A549 (cell line): Measurements from ENCODE around the gene CD300A. TPM values are rescaled to one million over a fixed set of nuclear protein-coding genes. Genes with fewer than 3 reads are reported as not detected.

Experiments used
- ATAC-seq, 2 experiments: fragments of 200-7000 bp in 1 of 2; fragments of >200 bp in 1 of 2; cut with Nextera tagmentation in 1 of 2; cut with Tn5 transposase in 1 of 2; 3 replicates each; pipeline versions ENCODE4 v1.8.0 to v1.9.1; 2018 to 2020; ENCODE audit warnings: mild to moderate bottlenecking in 1 of 2, moderate library complexity in 1 of 2
- CTCF ChIA-PET: fragments of 300-600 bp; sonication (Branson Sonifier 250); formaldehyde crosslinking; extraction: SDS; loops from one replicate; lab custom pipeline; 2021; ENCODE audit warnings: antibody characterized with exemption, inconsistent platforms; lab: Yijun Ruan, JAX
- POLR2A ChIA-PET: fragments of 350-600 bp; formaldehyde crosslinking; extraction: SDS; loops from one replicate; lab custom pipeline; 2021; ENCODE audit warnings: antibody characterized with exemption, inconsistent platforms; lab: Yijun Ruan, JAX
- DNase-seq, 2 experiments: peaks; one replicate each; pipeline versions ENCODE4 v3.0.0 to v3.0.0-alpha.2; 2011 to 2016; ENCODE audit warnings: low read depth in 1 of 2, low spot score in 1 of 2
- FAIRE-seq: peaks from 2 replicates; lab custom pipeline; 2011; peaks lifted over from hg19 to GRCh38; lab: Jason Lieb, UNC
- H3K27ac ChIP-seq, 2 experiments: fragments of >200 bp; sonication (Bioruptor Twin); formaldehyde crosslinking; 3 replicates each; pipeline ENCODE4 v1.5.1; 2016 to 2017
- H3K4me1 ChIP-seq: fragments of >200 bp; sonication (Bioruptor Twin); formaldehyde crosslinking; 3 replicates; pipeline ENCODE4 v1.6.1; 2016
- H3K4me2 ChIP-seq: fragments of >200 bp; sonication (Bioruptor Twin); formaldehyde crosslinking; 3 replicates; pipeline ENCODE4 v1.6.1; 2016
- H3K4me3 ChIP-seq: fragments of >200 bp; sonication (Bioruptor Twin); formaldehyde crosslinking; 3 replicates; pipeline ENCODE4 v1.5.1; 2016
- H3K9me3 ChIP-seq: fragments of >200 bp; sonication (Bioruptor Twin); formaldehyde crosslinking; 3 replicates; pipeline ENCODE4 v1.6.1; 2016
- CBX2 ChIP-seq: fragments of 200-600 bp; sonication (generic); IDR thresholded peaks from 2 replicates; pipeline ENCODE4 v1.6.1; 2016; ENCODE audit warnings: low read depth, mild to moderate bottlenecking, borderline replicate concordance
- CEBPB ChIP-seq, 2 experiments: fragments of >200 bp in 1 of 2; sonication (Bioruptor Twin) in 1 of 2; formaldehyde crosslinking in 1 of 2; IDR thresholded peaks; 2 replicates each; pipeline ENCODE4 v1.6.1; 2012 to 2016
- CHD2 ChIP-seq: fragments of 150-350 bp; IDR thresholded peaks from 2 replicates; pipeline ENCODE4 v1.6.1; 2014; ENCODE audit warnings: low read length; ENCODE audit not compliant: partially characterized antibody
- EHF ChIP-seq: fragments of 250-450 bp; sonication (Bioruptor Pico); IDR thresholded peaks from 2 replicates; pipeline ENCODE4 v1.5.0; 2020; ENCODE audit warnings: mild to moderate bottlenecking
- FOSB ChIP-seq: fragments of 250-450 bp; sonication (Bioruptor Pico); IDR thresholded peaks from 2 replicates; pipeline ENCODE4 v1.5.0; 2020; ENCODE audit warnings: mild to moderate bottlenecking, moderate library complexity
- FOSL2 ChIP-seq, 2 experiments: fragments of 450-650 bp in 1 of 2; fragments of >200 bp in 1 of 2; sonication (Bioruptor Twin) in 1 of 2; formaldehyde crosslinking; IDR thresholded peaks; 2 replicates each; pipeline versions ENCODE4 v1.5.0 to v1.6.1; 2016 to 2020; ENCODE audit warnings: mild to moderate bottlenecking in 1 of 2, moderate library complexity in 1 of 2
- HOXB13 ChIP-seq: fragments of 250-450 bp; sonication (Bioruptor Pico); IDR thresholded peaks from 2 replicates; pipeline ENCODE4 v1.5.0; 2020; ENCODE audit warnings: low read depth, mild to moderate bottlenecking, moderate library complexity
- HOXB5 ChIP-seq: fragments of 250-450 bp; sonication (Bioruptor Pico); IDR thresholded peaks from 2 replicates; pipeline ENCODE4 v1.5.0; 2020; ENCODE audit warnings: mild to moderate bottlenecking, moderate library complexity
- JUNB ChIP-seq: fragments of >200 bp; sonication (Bioruptor Twin); formaldehyde crosslinking; IDR thresholded peaks from 2 replicates; pipeline ENCODE4 v1.6.1; 2016
- NFE2L2 ChIP-seq: fragments of 150-350 bp; conservative IDR thresholded peaks from 2 replicates; pipeline ENCODE4 v1.6.1; 2014; ENCODE audit warnings: low read length
- POLR2A ChIP-seq: IDR thresholded peaks from 2 replicates; pipeline ENCODE4 v1.6.1; 2012; ENCODE audit warnings: mild to moderate bottlenecking, low read length
- POLR2AphosphoS2 ChIP-seq: conservative IDR thresholded peaks from 2 replicates; pipeline ENCODE4 v1.6.1; 2012; ENCODE audit warnings: low read length, improper control_type of control experiment, inconsistent platforms
- RFX5 ChIP-seq: fragments of 450-650 bp; IDR thresholded peaks from 2 replicates; pipeline ENCODE4 v1.7.1; 2014; ENCODE audit warnings: antibody characterized with exemption, mild to moderate bottlenecking, moderate library complexity
- RNF2 ChIP-seq: fragments of 200-600 bp; sonication (generic); IDR thresholded peaks from 2 replicates; pipeline ENCODE4 v1.6.1; 2016; ENCODE audit warnings: low read depth, mild to moderate bottlenecking, antibody characterized with exemption, moderate library complexity, borderline replicate concordance
- TFCP2L1 ChIP-seq: fragments of 250-450 bp; sonication (Bioruptor Pico); IDR thresholded peaks from 2 replicates; pipeline ENCODE4 v1.5.0; 2021; ENCODE audit warnings: mild to moderate bottlenecking
- TP53 ChIP-seq: fragments of 250-450 bp; sonication (Bioruptor Pico); IDR thresholded peaks from 2 replicates; pipeline ENCODE4 v1.5.0; 2021; ENCODE audit warnings: mild to moderate bottlenecking, moderate library complexity
- ZFP36 ChIP-seq: fragments of 450-650 bp; IDR thresholded peaks from 2 replicates; pipeline ENCODE4 v1.6.1; 2014; ENCODE audit warnings: borderline replicate concordance; ENCODE audit not compliant: partially characterized antibody
- ZSCAN20 ChIP-seq: fragments of 250-450 bp; sonication (Bioruptor Pico); IDR thresholded peaks from 2 replicates; pipeline ENCODE4 v1.8.0; 2022; ENCODE audit warnings: mild to moderate bottlenecking, moderate library complexity
- WGBS: methylation state at CpG from one replicate; pipeline ENCODE4 v1.1.6; 2017; ENCODE audit errors: missing lambda C conversion rate; 5-methylcytosine and 5-hydroxymethylcytosine counted together
- polyA plus RNA-seq, 4 experiments: library from polyadenylated mRNA; depleted of rRNA in 3 of 4; stranded (reverse); fragments of >200 nt; fragmentation: RNase III in 1 of 4; extraction: RNeasy Plus Mini Kit Qiagen cat#74134 plus additional on column Dnase treatment in 1 of 4; gene quantifications; 2 replicates in 3 of 4; 3 replicates in 1 of 4; pipeline ENCODE4 v1.2.3, GENCODE V29; 2011 to 2017
- TF ChIP-seq, protein P1 (sequence below): fragments of 250-450 bp; sonication (Bioruptor Pico); IDR thresholded peaks from 2 replicates; pipeline ENCODE4 v1.5.0; 2020; ENCODE audit warnings: low read depth, mild to moderate bottlenecking, moderate library complexity
- TF ChIP-seq, protein P2 (sequence below): IDR thresholded peaks from 2 replicates; pipeline ENCODE4 v1.6.1; 2012

The CD300A gene
- polyA plus RNA-seq, 2 of the 4 experiments (the other 2 are of a cell fraction) = not detected

DNA sequence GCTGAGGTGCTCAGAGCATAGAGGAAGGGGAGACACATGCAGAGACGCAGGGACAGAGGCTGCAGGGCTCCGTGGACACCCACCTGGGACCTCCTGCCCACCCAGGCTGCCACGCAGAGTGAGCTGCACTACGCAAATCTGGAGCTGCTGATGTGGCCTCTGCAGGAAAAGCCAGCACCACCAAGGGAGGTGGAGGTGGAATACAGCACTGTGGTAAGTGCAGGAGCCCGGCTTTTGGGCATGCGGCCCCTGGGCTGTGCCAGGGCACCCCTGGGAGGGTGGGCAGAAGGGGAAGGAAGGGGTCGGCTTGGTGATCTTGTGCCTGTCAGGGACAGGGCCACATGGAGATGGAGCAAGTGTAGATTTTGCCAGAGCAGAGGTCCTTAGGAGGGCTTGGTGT is 15.2 kb downstream of the CD300A start (continued):
- TF ChIP-seq TFCP2L1 (CRISPR knock-in tag) = no peak
- TF ChIP-seq CBX2 = no peak
- TF ChIP-seq, all 56 proteins: peak for 0

DNA sequence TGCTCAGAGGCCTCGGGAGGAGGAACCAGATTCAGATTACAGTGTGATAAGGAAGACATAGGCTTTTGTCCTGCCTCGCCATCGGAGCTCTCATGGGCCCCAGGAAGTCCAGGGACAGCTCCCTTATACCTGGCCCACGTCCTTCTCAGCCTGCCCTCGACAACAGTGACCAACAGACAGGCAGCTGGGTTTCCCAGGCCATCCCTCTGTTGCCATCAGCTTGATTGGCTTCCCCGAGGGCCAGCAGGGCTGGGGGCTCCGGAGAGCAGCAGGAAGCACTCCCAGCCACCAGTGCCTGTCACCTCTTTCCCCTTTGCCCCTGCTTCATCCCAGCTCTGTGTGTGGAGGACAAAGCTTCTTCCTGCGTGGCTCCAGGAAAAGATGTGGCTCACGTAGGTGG is 17.6 kb downstream of the CD300A start:
- no peaks in the 10 kb centered on the region for H3K4me1 ChIP-seq
- CTCF ChIA-PET = interaction anchor here (0.5 to 5.0 kb wide), 8 partner anchors 8 to 115 kb away, joined by 3 to 36 read pairs (median 5); no protein-coding TSS in a partner anchor
- TF ChIP-seq NFE2L2 (no peak), RFX5 (no peak), FOSB (CRISPR knock-in tag) (no peak), POLR2A (no peak), POLR2AphosphoS2 (no peak), EHF (no peak), TP53 (CRISPR knock-in tag) (no peak), HOXB5 (no peak)
- TF ChIP-seq, protein P1, sequence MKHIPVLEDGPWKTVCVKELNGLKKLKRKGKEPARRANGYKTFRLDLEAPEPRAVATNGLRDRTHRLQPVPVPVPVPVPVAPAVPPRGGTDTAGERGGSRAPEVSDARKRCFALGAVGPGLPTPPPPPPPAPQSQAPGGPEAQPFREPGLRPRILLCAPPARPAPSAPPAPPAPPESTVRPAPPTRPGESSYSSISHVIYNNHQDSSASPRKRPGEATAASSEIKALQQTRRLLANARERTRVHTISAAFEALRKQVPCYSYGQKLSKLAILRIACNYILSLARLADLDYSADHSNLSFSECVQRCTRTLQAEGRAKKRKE (CRISPR knock-in tag) = no peak
- H3K4me3 ChIP-seq = no peak overlapping the region
- ATAC-seq (no peak), DNase-seq (no peak), FAIRE-seq (no peak)
- POLR2A ChIA-PET = no interaction called here
- WGBS = 27% methylated on average over 9 of the region's 9 CpGs
- no peaks in the 10 kb centered on the region; the same call in 2 of the 3 replicates for H3K9me3 ChIP-seq
- H3K27ac ChIP-seq = no peak overlapping the region
- H3K4me2 ChIP-seq = no peak overlapping the region

DNA sequence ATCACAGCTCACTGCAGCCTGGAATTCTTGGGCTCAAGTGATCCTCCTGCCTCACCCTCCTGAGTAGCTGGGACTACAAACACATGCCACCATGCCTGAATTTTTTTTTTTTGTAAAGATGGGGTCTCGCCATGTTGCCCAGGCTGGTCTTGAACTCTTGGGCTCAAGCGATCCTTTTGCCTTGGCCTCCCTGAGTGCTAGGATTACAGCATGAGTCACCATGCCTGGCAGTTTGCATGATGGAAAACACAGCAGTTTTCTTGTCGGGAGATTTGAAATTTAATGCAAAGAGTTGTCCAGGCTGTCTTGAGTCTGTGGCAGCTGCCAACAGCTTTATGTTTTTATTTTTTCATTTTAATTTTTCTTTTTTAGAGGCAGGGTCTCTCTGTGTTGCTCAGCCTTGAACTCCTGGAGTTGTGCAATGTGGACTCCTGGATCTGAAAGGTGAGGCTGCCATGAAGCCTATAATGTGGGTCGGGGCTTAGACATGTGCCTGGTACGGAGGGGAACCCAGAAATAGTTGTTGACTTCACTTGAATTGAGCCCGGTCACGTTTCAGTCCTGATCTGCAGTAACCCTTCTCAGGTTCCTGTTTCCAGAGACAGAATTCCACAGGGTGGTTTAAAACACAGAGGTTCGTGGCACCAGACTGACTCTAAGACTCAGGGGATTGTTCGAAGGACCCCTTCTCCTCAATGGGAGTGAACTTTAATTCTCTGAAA is 18.7 kb downstream of the CD300A start:
- no peak overlapping the region for H3K4me3 ChIP-seq
- CTCF ChIA-PET = interaction anchor here (0.7 to 5.0 kb wide), 6 partner anchors 9 to 116 kb away, joined by 3 to 36 read pairs (median 12); no protein-coding TSS in a partner anchor
- FAIRE-seq (no peak), DNase-seq (no peak), ATAC-seq (no peak)
- no peaks in the 10 kb centered on the region for H3K4me1 ChIP-seq
- WGBS = 21% methylated on average over 9 of the region's 9 CpGs
- TF ChIP-seq ZFP36 (no peak), JUNB (no peak), FOSL2 (IDR thresholded peaks at IDR 0.05) (no peak), FOSL2 (CRISPR knock-in tag; IDR thresholded peaks at IDR 0.05) (no peak), CHD2 (no peak), RNF2 (no peak), HOXB5 (no peak), TFCP2L1 (CRISPR knock-in tag) (no peak), ZSCAN20 (CRISPR knock-in tag) (no peak), HOXB13 (CRISPR knock-in tag) (no peak), CEBPB (IDR thresholded peaks at IDR 0.05) (no peak), CBX2 (no peak)
- TF ChIP-seq, protein P2, sequence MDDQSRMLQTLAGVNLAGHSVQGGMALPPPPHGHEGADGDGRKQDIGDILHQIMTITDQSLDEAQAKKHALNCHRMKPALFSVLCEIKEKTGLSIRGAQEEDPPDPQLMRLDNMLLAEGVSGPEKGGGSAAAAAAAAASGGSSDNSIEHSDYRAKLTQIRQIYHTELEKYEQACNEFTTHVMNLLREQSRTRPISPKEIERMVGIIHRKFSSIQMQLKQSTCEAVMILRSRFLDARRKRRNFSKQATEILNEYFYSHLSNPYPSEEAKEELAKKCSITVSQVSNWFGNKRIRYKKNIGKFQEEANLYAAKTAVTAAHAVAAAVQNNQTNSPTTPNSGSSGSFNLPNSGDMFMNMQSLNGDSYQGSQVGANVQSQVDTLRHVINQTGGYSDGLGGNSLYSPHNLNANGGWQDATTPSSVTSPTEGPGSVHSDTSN = no peak
- TF ChIP-seq, protein P1 (CRISPR knock-in tag) = no peak
- no peaks in the 10 kb centered on the region; the same call in 2 of the 3 replicates for H3K9me3 ChIP-seq
- no peak overlapping the region for H3K27ac ChIP-seq
- POLR2A ChIA-PET = no interaction called here
- no peak overlapping the region for H3K4me2 ChIP-seq
